GM10266 (cell line): ENCODE data around the gene AHCY.
A peak's percentile ranks its signal among the peaks of the same experiment; 100 is the strongest.
"Not testable (repeated sequence)": the region's sequence is repeated elsewhere in the genome, so short reads cannot be mapped to it uniquely, and the experiment has no call there.

ENCODE experiments used
- DNase-seq: peaks from one replicate; pipeline ENCODE4 v3.0.0; 2012; ENCODE audit errors: extremely low spot score
- TF ChIP-seq, protein P1 (sequence below): IDR thresholded peaks from 2 replicates; pipeline ENCODE4 v1.5.1; 2012; ENCODE audit warnings: mild to moderate bottlenecking, low read depth; ENCODE audit not compliant: control insufficient read depth, insufficient read depth; ENCODE audit errors: missing control alignments

The AHCY gene

DNA sequence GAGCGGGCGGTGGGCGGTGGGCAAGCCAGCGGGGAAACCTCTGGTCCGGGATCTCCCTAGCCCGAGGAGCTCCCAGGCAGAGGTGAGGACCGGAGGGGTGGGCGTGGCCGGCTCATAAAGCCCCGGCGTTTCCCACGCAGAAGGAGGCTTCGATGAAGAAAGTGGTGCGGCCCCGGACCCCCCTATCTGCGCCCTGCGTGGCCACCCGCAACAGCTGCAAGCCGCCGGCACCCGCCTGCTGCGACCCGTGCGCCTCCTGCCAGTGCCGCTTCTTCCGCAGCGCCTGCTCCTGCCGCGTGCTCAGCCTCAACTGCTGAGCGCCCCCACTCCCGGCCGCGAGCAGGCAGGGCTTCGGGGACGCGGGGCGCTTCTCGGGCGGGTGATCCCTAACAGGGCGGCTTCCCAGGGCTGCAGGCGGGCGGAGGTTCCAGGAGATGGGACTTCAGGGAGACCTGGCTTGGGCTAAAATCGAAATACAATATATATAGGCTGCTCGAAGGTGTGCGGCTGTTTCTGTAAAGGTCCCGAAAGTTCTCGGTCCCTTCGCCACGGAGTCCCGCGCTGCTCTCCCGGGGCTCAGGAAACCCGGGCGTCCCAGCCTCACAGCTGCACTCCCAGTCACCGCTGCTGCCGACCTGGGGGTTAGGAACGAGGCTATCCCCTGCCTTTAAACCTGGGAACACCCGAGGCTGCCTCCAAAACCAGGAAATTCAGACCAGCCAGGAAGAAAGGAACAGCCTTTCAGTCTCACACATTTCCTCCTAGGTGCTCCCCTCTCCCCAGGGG is 34.1 kb downstream of the AHCY start:
- peak; percentile 36 for DNase-seq

DNA sequence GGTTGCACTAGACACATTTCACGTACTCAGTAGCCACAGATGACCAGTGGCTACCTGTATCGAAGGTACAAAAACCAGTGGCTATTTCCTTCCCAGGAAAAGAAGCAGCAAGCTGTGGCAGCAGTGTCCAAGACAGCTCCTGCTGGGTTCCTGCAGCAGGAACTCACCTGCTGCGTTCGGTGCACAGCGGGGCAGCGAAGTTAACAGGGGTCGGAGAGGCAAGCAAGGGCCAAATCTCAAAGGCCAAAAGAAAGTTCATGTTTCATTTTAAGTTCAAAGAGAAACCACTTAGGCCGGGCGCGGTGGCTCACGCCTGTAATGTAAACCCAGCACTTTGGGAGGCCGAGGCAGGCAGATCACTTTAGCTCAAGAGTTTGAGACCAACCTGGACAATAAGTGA is 35.0 kb downstream of the AHCY start:
- TF ChIP-seq, protein P1, sequence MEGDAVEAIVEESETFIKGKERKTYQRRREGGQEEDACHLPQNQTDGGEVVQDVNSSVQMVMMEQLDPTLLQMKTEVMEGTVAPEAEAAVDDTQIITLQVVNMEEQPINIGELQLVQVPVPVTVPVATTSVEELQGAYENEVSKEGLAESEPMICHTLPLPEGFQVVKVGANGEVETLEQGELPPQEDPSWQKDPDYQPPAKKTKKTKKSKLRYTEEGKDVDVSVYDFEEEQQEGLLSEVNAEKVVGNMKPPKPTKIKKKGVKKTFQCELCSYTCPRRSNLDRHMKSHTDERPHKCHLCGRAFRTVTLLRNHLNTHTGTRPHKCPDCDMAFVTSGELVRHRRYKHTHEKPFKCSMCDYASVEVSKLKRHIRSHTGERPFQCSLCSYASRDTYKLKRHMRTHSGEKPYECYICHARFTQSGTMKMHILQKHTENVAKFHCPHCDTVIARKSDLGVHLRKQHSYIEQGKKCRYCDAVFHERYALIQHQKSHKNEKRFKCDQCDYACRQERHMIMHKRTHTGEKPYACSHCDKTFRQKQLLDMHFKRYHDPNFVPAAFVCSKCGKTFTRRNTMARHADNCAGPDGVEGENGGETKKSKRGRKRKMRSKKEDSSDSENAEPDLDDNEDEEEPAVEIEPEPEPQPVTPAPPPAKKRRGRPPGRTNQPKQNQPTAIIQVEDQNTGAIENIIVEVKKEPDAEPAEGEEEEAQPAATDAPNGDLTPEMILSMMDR, result no peak
- no peak for DNase-seq

More for the DNA sequence above, 34.1 kb downstream of the AHCY start:
- TF ChIP-seq, protein P1, result no peak

DNA sequence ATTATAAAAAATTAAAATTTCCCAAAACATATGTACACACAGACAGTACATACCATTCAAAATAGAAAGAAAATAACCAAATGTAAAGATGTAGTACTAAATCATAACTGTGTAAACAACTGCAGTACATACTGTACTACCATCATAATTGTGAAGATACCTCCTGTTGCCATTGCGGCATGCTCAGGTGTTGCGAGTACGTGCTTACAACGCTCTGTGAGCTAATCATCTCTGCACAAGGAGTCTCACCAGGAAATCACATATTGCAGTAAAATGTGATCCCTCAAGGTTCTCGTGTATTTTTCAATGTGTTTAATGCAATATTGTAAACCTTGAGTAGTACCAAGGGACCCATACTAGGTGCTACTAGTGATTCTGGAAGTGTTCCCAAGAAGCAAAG is 39.0 kb downstream of the AHCY start:
- no peak for DNase-seq
- TF ChIP-seq, protein P1, result no peak

DNA sequence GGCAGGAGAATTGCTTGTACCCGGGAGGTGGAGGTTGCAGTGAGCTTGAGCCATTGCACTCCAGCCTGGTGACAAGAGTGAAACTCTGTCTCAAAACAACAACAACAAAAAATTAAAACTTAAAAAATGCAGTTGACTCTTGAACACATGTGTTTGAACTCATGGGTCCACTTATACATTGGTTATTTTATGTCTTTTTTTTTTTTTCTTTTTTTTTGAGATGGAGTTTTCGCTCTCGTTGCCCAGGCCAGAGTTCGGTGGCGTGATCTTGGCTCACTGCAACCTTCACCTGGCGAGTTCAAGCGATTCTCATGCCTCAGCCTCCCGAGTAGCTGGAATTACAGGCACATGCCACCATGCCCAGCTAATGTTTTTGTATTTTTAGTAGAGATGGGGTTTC is 39.7 kb downstream of the AHCY start:
- DNase-seq, result not testable (repeated sequence)

DNA sequence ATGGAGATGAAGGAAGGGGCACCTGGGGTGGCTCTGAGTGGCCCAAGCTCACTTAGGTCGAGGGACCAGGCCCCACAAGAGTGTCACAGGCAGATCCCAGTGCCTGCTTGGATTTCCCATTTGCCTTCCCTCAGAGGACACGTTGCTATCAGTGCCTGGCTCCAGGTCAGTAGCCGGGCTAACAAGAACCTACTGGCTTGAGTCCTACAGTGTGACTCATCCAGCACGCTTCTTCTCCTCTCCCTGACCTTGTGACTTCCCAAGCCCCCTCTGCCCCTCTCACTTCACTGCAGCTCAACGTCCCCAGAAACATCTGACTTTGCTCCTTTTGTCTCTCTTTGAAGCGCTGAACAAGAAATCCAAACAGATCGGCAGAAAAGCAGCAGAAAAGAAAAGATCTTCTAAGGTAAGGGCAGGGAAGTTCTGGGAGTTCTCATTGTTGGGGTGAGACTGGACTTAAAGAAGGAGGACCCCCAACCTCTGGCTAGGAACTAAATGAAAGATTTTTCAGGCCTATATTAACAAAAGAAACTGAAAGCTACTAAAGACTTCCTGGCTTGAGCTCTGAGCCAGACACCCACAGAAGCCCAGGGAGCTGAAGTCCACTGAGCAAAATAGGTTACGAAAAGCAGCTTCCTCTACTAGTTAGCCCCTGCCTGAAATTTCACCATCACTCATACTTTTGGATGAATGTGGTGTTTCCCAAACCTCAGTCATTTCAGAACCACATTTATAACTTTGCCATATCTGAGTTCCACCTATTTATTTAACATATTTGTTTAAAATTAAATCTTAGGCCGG is 40.5 kb downstream of the AHCY start:
- TF ChIP-seq, protein P1, result no peak
- DNase-seq, result no peak

DNA sequence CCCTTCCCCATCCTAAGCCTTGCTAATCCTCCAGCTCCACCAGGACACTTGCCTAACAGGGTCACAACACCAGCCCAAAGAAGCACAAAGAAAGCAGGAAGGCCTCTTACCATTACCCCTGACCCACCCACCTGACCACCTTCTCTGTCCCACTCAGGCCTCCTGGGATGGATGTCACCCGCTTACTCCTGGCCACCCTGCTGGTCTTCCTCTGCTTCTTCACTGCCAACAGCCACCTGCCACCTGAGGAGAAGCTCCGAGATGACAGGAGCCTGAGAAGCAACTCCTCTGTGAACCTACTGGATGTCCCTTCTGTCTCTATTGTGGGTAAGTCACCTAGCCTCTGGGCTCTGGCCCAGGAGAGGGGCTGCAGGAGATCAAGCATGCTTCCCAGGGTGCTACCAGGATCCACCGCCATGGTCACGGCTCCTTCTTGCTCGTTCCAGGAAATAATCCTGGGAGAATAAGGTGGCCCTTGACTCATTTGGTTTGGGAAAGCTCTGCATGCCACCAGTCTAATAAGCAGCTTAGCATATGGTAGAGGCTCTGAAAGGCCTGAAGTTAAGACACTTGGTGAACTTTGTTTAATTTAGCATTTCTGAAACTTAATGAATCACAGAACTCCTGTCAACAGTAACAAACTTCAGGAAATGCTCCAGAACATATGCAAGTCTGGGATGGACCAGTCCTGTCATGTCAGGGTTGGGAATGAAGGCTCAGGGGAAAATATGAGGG is 42.8 kb downstream of the AHCY start:
- TF ChIP-seq, protein P1, result no peak
- no peak for DNase-seq

DNA sequence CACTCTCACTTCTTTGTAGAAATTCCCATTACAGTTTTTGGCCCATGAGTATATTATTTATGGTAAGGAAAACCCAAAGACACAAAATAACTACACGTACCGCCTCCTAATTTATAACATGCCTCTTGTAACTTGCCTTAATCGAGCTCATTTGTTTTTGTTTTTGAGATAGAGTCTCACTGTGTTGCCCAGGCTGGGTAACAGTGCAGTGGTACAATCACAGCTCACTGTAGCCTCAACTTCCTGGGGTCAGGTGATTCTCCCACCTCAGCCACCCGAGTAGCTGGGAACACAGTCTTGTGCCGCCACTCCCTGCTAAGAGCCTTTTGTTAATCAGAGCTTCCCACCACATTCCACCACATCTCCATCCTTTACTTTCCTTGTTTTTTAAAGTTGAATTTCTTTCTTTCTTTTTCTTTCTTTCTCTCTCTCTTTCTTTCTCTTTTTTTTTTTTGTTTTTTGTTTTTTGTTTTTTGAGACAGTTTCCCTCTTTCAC is 46.5 kb downstream of the AHCY start:
- TF ChIP-seq, protein P1, result no peak
- DNase-seq, result no peak
